Measurements from ENCODE around the gene AS3MT. TPM values are rescaled to one million over a fixed set of nuclear protein-coding genes. Genes with fewer than 3 reads are reported as not detected.

AS3MT gene
- polyA plus RNA-seq, 1 of the 3 experiments (the other 2 are of a cell fraction) = 9.0 TPM

DNA sequence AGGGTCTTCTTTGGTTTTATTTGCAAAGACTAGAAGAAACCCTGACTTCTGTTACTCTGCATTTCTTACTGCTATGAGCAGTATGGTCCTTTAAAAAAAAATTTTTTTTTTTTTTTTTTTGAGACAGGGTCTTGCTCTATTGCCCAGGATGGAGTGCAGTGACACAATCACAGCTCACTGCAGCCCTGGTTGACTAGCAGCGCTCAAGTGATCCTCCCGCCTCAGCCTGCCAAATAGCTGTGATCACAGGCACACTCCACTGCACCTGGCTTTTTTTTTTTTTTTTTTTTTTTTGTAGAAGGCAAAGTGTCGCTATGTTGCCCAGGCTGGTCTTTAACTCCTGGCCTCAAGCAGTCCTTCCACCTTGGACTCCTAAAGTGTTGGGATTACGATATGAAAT lies 66.2 kb downstream of the AS3MT start:
- no peak overlapping the region for H3K4me3 ChIP-seq (ENCODE audit: low read depth in 2 of 2, low read length in 1 of 2)
- H4K20me1 ChIP-seq (ENCODE audit: insufficient read depth) = no peaks in the 10 kb centered on the region
- no peaks in the 10 kb centered on the region for H3K9me3 ChIP-seq
- CTCF ChIA-PET = no interaction called here
- no peaks in the 10 kb centered on the region for H3K36me3 ChIP-seq (replicated peaks in 1 of 2; ENCODE audit: control insufficient read depth in 1 of 2, insufficient read depth in 2 of 2, low read length in 1 of 2)
- H3K4me1 ChIP-seq (ENCODE audit: control insufficient read depth in 1 of 2, insufficient read depth in 2 of 2, low read depth in 1 of 2, low read length in 1 of 2) = no peaks in the 10 kb centered on the region
- 96% methylated on average over 4 of the region's 4 CpGs for WGBS (ENCODE audit: low lambda C conversion rate)
- H3K9me2 ChIP-seq = no peaks in the 10 kb centered on the region
- no peak overlapping the region for H3K4me2 ChIP-seq
- no peak overlapping the region for H3K27ac ChIP-seq (ENCODE audit: low read depth in 2 of 2, low read length in 1 of 2)
- no peak for TF ChIP-seq EP300 (IDR thresholded peaks at IDR 0.05; ENCODE audit: borderline replicate concordance in 1 of 2, low read depth in 1 of 2, low read length in 1 of 2)
- TF ChIP-seq, protein P1, sequence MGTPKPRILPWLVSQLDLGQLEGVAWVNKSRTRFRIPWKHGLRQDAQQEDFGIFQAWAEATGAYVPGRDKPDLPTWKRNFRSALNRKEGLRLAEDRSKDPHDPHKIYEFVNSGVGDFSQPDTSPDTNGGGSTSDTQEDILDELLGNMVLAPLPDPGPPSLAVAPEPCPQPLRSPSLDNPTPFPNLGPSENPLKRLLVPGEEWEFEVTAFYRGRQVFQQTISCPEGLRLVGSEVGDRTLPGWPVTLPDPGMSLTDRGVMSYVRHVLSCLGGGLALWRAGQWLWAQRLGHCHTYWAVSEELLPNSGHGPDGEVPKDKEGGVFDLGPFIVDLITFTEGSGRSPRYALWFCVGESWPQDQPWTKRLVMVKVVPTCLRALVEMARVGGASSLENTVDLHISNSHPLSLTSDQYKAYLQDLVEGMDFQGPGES (IDR thresholded peaks at IDR 0.05; ENCODE audit: low read depth, low read length) = no peak
- H3K27me3 ChIP-seq (ENCODE audit: insufficient read depth) = no peaks in the 10 kb centered on the region
- POLR2A ChIA-PET = no interaction called here
- no peaks in the 10 kb centered on the region for H3F3A ChIP-seq (replicated peaks; ENCODE audit: insufficient read depth)
- no peak overlapping the region for H2AFZ ChIP-seq (ENCODE audit: low read depth)
- no peak for DNase-seq
- H3K9ac ChIP-seq = no peak overlapping the region
- H3K79me2 ChIP-seq (ENCODE audit: insufficient read depth) = no peaks in the 10 kb centered on the region

DNA sequence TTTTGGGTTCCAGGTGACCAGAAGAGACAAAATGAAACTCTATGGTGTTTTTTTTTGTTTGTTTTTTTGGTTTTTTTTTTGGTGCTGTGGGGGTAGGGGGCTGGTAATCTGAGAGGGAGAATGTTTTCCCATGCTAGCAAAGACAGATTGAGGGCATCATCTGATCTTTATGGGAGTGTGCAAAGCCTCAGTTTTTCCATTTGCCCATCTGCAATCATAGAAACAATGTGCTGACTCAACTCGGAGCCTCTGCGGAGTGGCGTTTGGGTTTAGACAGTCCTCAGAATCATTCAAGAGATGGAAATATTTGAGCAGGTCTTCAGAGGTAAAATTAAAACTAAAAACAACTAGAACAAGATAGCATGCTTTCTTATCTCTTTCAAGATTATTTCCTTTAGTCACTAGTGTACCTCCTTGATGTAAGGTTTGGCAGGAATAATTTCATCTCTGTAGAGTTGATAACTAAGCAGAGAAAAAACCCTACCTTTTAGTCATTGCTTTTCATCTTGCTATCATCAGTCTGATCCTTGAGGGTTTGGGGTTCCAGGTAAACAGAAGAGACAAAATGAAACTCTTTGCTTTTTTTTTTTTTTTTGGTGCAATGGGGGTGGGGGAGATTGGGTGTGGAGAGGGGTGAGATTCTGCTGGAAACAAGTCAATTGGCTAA lies 66.8 kb downstream of the AS3MT start:
- CTCF ChIA-PET = no interaction called here
- no peak for TF ChIP-seq NFIC (IDR thresholded peaks at IDR 0.05; ENCODE audit: borderline replicate concordance)
- TF ChIP-seq, protein P2, sequence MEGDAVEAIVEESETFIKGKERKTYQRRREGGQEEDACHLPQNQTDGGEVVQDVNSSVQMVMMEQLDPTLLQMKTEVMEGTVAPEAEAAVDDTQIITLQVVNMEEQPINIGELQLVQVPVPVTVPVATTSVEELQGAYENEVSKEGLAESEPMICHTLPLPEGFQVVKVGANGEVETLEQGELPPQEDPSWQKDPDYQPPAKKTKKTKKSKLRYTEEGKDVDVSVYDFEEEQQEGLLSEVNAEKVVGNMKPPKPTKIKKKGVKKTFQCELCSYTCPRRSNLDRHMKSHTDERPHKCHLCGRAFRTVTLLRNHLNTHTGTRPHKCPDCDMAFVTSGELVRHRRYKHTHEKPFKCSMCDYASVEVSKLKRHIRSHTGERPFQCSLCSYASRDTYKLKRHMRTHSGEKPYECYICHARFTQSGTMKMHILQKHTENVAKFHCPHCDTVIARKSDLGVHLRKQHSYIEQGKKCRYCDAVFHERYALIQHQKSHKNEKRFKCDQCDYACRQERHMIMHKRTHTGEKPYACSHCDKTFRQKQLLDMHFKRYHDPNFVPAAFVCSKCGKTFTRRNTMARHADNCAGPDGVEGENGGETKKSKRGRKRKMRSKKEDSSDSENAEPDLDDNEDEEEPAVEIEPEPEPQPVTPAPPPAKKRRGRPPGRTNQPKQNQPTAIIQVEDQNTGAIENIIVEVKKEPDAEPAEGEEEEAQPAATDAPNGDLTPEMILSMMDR (IDR thresholded peaks at IDR 0.05) = no peak
- no peak for TF ChIP-seq RXRA (IDR thresholded peaks at IDR 0.05; ENCODE audit: borderline replicate concordance, low read depth)
- TF ChIP-seq CHD2 (IDR thresholded peaks at IDR 0.05; ENCODE audit: low read length, partially characterized antibody) = no peak
- Histone ChIP-seq H3K27ac (ENCODE audit: low read depth in 2 of 2, low read length in 1 of 2) (no peak overlapping the region), H3K4me1 (ENCODE audit: control insufficient read depth in 1 of 2, insufficient read depth in 2 of 2, low read depth in 1 of 2, low read length in 1 of 2) (no peaks in the 10 kb centered on the region), H4K20me1 (ENCODE audit: insufficient read depth) (no peaks in the 10 kb centered on the region), H2AFZ (ENCODE audit: low read depth) (no peak overlapping the region), H3K79me2 (ENCODE audit: insufficient read depth) (no peaks in the 10 kb centered on the region), H3K27me3 (ENCODE audit: insufficient read depth) (no peaks in the 10 kb centered on the region), H3K4me2 (no peak overlapping the region), H3K36me3 (replicated peaks in 1 of 2; ENCODE audit: control insufficient read depth in 1 of 2, insufficient read depth in 2 of 2, low read length in 1 of 2) (no peaks in the 10 kb centered on the region), H3F3A (replicated peaks; ENCODE audit: insufficient read depth) (no peaks in the 10 kb centered on the region), H3K9me2 (no peaks in the 10 kb centered on the region), H3K9ac (no peak overlapping the region), H3K9me3 (no peaks in the 10 kb centered on the region), H3K4me3 (ENCODE audit: low read depth in 2 of 2, low read length in 1 of 2) (no peak overlapping the region)
- no peak for DNase-seq
- 100% methylated on average over 3 of the region's 3 CpGs for WGBS (ENCODE audit: low lambda C conversion rate)
- POLR2A ChIA-PET = no interaction called here

DNA sequence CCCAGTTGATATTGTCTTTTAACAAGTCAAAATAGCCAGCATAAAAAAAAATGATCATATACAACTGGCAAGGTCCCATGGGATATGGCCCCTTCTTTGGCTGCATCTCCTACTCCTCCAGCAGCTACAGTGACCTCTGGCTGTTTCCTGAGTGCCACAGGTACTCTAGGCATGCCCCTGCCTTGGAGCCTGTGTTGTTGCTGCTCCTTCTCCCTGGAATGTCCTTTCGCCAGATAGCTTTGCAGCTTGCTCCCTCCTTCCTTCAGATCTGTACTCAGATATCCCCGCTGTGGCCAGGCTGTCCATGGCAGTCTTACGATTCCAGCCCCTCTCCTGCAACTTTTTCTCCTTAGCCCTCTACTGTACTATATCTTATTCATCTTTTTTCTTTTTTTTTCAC lies 72.1 kb downstream of the AS3MT start:
- ChIA-PET POLR2A (no interaction called here), CTCF (no interaction called here)
- H4K20me1 ChIP-seq (ENCODE audit: insufficient read depth) = no peaks in the 10 kb centered on the region
- no peak overlapping the region for H3K4me2 ChIP-seq
- no peak overlapping the region for H2AFZ ChIP-seq (ENCODE audit: low read depth)
- 93% methylated on average over 3 of the region's 3 CpGs for WGBS (ENCODE audit: low lambda C conversion rate)
- H3K79me2 ChIP-seq (ENCODE audit: insufficient read depth) = no peaks in the 10 kb centered on the region
- H3K27ac ChIP-seq (ENCODE audit: low read depth in 2 of 2, low read length in 1 of 2) = no peak overlapping the region
- DNase-seq = no peak
- no peaks in the 10 kb centered on the region for H3F3A ChIP-seq (replicated peaks; ENCODE audit: insufficient read depth)
- H3K9me3 ChIP-seq = no peaks in the 10 kb centered on the region
- no peaks in the 10 kb centered on the region for H3K9me2 ChIP-seq
- no peak overlapping the region for H3K4me3 ChIP-seq (ENCODE audit: low read depth in 2 of 2, low read length in 1 of 2)
- H3K36me3 ChIP-seq (replicated peaks in 1 of 2; ENCODE audit: control insufficient read depth in 1 of 2, insufficient read depth in 2 of 2, low read length in 1 of 2) = no peaks in the 10 kb centered on the region
- no peak overlapping the region for H3K9ac ChIP-seq
- H3K4me1 ChIP-seq (ENCODE audit: control insufficient read depth in 1 of 2, insufficient read depth in 2 of 2, low read depth in 1 of 2, low read length in 1 of 2) = peaks cover 0 to 6% of the 10 kb centered on the region in 2 experiments; a peak in 2 of 4 replicates
- H3K27me3 ChIP-seq (ENCODE audit: insufficient read depth) = no peaks in the 10 kb centered on the region
- TF ChIP-seq, protein P3, sequence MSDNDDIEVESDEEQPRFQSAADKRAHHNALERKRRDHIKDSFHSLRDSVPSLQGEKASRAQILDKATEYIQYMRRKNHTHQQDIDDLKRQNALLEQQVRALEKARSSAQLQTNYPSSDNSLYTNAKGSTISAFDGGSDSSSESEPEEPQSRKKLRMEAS (IDR thresholded peaks at IDR 0.05; ENCODE audit: low read depth) = no peak
- TF ChIP-seq, protein P4, sequence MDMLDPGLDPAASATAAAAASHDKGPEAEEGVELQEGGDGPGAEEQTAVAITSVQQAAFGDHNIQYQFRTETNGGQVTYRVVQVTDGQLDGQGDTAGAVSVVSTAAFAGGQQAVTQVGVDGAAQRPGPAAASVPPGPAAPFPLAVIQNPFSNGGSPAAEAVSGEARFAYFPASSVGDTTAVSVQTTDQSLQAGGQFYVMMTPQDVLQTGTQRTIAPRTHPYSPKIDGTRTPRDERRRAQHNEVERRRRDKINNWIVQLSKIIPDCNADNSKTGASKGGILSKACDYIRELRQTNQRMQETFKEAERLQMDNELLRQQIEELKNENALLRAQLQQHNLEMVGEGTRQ (IDR thresholded peaks at IDR 0.05; ENCODE audit: borderline replicate concordance, low read depth, low read length) = no peak
- TF ChIP-seq NRF1 (IDR thresholded peaks at IDR 0.05; ENCODE audit: low read depth, low read length) (no peak), EZH2phosphoT487 (IDR thresholded peaks at IDR 0.05; ENCODE audit: borderline replicate concordance, low read depth) (no peak), EP300 (IDR thresholded peaks at IDR 0.05; ENCODE audit: borderline replicate concordance in 1 of 2, low read depth in 1 of 2, low read length in 1 of 2) (no peak), RAD21 (IDR thresholded peaks at IDR 0.05; ENCODE audit: low read length) (no peak), TEAD4 (IDR thresholded peaks at IDR 0.05; ENCODE audit: borderline replicate concordance, insufficient read depth) (no peak), FOSL2 (IDR thresholded peaks at IDR 0.05; ENCODE audit: borderline replicate concordance, low read depth) (no peak), MEF2A (IDR thresholded peaks at IDR 0.05; ENCODE audit: borderline replicate concordance, low read depth) (no peak), ELF1 (IDR thresholded peaks at IDR 0.05) (no peak)

Data from SK-N-SH (cell line).